ENCODE data around the gene GPR37L1.

The GPR37L1 gene, protein sequence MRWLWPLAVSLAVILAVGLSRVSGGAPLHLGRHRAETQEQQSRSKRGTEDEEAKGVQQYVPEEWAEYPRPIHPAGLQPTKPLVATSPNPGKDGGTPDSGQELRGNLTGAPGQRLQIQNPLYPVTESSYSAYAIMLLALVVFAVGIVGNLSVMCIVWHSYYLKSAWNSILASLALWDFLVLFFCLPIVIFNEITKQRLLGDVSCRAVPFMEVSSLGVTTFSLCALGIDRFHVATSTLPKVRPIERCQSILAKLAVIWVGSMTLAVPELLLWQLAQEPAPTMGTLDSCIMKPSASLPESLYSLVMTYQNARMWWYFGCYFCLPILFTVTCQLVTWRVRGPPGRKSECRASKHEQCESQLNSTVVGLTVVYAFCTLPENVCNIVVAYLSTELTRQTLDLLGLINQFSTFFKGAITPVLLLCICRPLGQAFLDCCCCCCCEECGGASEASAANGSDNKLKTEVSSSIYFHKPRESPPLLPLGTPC

DNA sequence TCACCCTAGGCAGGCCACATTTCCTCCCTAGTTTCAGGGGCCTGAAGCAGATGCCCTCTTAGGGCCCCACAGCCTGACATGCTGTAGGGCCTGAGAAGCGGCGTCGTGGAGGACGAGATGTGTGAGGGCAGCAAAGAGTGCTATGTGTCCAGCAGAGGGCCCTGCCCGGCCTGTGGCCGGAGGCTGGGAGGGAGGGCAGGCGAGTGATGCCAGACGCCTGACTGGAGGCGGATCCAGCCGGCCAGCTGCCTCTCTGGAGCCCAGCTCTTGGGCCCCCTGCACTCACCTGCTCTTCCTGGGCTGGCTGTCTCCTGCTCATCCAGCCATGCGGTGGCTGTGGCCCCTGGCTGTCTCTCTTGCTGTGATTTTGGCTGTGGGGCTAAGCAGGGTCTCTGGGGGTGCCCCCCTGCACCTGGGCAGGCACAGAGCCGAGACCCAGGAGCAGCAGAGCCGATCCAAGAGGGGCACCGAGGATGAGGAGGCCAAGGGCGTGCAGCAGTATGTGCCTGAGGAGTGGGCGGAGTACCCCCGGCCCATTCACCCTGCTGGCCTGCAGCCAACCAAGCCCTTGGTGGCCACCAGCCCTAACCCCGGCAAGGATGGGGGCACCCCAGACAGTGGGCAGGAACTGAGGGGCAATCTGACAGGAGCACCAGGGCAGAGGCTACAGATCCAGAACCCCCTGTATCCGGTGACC, at the start of gene GPR37L1:
TSS of gene GPR37L1 (plus strand) at position 279 of the 697 bp plus-strand sequence. CDS start at position 326, 47 bp downstream.
- DNase-seq, result peak; percentile 35

DNA sequence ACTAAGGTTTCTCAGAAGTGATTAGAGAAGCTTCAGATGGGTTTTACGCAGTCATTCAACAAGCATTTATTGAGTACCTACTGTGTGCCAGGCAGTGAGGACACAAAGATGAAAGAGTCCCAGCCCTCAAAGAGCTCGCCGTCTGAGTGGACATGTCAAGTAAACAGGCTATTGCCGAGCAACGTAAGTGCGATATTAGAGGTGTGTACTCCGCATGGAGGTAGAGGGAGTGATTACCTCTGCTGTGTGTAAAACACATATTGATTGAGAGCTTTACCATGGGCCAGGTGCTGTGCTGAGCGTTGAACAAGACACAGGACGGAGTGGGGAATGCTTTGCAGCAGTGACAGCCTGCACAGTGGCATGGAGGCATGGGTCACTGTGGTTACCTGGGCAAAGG, 49.5 kb upstream of the GPR37L1 start:
- no peak for DNase-seq

DNA sequence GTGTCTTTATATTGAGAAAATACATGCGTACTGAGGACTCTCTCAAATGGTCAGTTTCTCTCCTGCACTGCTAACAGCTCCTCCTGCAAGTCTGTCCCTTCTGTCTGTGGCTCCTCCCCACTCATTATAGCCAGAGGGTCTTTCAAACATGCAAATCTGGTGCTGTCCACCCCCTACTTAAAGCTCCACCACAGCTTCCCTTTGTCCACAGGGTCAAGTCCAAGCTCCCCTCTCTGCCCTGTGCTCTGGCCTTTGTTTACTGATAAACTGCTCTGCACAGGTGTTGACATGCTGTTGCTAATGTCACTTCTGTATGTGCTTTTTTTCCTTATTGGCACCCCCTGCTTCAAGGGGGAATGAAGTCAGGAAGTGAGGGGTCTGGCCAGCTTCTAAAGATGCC, 47.7 kb upstream of the GPR37L1 start:
- no peak for DNase-seq

DNA sequence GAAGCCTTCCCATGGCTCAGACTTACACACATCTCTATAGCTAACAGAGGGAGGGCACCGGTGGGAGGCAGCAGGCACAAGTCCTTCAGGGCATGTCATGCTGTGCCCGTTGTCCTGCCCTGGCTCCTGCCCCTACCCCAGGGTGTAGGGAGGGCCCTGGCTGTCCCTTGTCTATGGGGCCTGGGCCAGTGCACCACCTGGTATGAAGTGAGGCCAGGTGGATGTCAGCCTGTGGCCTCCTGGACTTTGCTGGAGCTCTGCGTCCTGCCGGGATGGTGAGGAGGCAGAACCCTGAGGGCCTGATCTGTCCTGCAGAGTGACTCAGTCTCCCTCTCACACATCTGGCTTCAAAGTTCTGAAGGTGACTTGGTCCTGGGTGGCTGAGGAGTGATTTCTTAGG, 47.3 kb upstream of the GPR37L1 start:
- no peak for DNase-seq

DNA sequence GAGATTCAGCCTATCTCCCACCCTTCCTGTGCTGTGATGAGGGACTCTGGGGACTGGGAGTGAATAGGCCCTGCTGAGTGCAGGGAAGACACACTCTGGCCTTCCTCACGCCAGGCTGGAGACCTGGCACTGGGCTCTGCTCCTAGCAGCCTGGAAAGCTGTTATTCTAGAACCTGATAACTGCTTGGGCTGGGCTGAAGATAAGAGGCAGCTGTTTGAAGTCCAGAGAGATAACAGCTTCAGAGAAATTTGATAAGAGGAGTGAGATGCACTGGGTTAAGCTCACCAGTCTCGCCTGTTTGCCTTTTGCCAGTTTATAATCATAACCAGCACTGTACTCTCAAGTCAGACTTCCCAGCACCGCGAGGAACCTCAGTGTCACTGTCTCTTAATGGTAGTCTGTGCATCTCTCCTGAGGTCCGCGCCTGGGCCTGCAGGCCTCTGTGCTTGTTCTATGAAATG, 46.6 kb upstream of the GPR37L1 start:
- DNase-seq, result no peak

DNA sequence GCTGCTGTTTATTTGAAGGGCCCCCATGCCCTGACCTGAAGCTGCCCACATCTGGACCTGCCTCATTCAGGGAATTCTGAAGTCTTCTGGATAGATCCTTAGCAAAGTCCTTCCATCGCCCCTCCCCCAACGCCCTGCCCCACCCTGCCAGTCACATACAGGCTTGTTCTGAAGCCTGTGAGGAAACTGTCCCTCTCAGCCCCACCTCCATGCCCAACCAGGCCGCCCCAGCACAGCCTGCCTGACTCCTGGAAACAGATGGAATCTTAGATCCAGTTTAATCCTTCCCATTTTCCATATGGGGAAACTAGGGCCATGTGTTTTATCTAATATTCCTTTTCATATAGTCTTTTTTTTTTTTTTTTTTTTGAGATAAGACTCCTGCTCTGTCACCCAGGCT, 44.5 kb upstream of the GPR37L1 start:
- no peak for DNase-seq

DNA sequence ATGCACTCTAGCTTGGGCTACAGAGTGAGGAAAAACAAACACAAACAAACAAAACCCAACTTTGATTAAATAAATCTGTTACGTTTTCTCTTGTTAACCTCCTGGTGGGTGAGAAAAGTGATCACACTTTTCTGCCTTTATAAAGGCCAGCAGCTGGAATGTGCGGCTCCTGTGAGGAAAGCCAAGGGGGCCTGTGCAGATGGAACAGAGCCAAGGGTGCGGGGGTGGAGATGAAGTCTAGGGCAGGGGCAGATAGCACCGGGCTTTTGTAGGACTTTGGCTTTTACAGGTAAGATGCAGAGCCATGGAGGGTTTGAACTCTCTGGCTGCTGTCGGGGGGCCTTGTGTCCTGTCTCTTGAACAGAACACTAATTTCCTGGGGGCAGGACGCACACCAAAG, 40.7 kb upstream of the GPR37L1 start:
- DNase-seq, result no peak

DNA sequence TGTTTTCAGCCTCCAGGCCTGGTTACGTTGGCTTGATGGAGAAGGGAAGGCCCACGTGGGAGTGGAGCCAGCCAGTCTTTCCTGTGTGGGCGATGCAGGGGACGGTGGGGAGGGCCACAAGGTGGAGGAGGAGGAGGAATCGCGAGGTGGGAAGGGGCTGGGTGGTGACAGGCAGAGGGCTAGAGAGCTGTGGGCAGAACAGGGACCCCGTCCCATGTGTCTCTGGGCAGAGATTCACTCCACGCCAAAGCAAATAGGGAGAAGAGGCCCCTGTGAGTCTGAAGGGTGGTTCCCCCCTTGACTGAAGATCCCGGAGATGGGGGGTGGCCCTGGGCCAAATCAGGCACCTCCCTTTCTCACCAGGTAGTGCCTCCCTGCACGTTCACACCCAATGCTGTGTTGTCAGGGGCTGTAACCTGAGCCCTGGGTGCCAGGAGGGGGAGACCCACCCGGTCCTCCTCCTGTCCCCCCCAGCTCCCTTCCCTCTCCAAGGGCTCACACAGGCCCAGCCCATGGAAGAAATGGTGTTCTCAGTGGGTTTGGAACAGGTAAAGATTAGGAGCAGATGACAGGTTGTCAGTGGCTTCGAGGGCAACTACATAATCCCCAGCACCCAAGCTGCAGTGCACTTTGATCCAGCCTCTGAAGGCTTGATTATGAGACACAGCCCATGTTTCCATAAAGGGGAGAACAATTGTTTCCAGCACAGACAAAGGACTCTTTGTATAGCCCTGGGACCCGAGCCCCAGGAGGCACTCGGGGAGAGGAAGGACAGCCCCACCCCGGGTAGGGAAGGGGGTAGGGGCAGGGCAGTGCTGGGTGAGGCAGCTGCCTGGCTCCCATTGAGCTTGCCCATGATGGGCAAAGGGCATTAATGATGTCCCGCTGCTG, 37.7 kb upstream of the GPR37L1 start:
- DNase-seq, result peak; percentile 74

DNA sequence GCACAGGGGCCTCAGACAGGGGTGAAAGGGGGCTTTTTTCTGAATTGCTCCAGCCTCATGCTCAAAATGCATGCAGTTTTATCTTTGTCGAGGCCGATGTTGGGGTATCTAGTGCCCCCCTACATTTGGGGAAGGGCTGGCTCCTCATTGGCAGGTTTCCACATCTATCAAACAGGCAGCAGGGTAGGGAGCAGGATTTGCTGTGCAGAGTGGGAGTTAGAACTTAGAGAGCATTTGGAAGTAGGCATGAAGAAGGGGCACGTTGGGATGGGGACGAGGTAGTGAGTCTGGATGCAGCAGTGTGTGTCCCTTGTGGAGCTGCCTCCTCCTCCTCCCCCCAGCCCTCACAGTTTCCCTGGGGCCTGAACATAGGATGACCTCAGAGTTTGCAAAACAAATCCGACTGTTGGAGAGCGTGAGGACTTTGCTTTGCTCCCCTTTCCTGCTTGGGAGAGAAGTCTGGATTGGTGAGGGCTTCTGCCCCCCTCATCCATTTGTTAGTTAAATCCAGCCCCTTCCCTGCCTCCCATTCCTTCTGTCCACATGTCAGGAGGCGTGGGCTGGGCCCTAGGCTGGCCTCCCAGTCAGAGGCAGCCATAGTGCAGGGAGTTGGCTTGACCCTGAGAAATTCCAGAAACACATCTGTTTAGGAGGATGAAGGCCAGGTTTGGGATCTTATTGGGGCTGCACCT, 36.9 kb upstream of the GPR37L1 start:
- DNase-seq, result no peak

DNA sequence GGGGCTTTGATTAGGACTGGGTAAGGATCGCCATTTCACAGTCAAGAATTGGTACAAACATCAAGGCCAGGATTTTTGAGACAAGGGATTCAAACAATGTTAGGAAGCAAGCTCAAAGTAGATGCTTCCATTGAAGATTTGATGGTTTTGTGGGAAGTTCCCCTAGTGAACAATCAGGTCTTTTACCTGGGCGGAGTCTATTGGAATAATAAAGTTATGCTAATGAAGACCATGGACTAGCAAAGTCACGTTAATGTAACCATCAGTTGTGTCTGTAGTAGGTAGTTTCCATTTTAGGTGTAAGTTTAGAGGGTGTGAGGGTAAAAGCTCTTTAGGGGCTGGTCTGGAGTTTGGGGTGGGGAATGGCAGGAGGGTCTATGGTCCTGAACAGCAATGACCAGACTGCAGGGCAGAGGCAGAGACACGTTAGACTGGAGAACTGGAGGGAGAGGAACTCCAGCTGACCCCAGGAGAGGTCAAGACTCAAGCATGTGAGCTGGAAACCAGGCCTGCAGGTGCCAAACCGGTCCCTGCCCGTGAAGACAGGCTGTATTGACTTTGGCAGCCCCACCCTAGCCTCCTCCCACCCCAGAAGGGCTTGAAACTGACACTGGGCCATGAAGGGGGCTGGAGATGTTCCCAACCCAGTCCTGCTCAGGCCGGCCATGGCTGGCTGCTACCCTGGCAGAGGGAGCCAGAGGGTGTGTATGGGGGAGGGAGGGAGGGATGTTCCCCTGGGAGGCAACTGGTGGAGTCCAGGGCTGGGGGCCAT, 36.0 kb upstream of the GPR37L1 start:
- DNase-seq, result peak; percentile 75

DNA sequence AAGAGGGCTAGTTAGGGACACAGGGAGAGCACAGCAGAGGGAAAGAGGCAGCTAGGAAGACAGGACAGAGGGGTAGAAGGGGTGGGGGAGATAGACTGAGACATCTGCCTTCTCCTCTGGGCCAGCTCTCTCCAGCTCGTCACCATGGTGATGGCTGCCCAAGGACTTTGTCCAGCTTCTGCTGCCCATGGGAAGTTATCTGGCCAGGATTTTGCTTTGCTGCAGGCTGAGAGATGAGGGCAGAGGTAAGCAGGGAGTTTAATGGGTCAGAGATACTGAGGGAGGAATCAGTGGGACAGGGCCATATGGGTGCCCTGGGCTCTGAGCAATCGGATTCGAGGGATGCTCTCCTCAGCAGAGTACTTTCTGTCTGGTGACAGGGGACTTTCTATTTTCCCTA, 34.5 kb upstream of the GPR37L1 start:
- peak; percentile 35 for DNase-seq

DNA sequence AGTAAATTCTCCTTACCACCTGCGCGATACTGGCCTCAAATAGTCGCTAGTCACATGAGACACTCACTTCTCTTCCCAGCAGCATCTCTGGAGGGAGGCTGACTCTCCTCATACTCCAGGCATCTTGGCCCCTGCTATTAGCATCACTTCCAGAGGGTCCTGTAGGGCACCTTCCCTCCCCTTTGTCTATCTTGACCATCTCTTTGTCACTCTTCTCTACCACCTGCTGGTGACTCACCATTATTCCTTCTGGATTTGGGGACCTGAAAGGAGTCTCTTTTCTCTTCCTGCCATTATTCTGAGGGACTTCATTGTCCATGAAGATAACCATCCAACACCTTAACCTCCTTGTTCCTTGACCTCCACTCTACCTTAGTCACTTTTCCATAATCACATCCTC, 31.7 kb upstream of the GPR37L1 start:
- DNase-seq, result no peak

DNA sequence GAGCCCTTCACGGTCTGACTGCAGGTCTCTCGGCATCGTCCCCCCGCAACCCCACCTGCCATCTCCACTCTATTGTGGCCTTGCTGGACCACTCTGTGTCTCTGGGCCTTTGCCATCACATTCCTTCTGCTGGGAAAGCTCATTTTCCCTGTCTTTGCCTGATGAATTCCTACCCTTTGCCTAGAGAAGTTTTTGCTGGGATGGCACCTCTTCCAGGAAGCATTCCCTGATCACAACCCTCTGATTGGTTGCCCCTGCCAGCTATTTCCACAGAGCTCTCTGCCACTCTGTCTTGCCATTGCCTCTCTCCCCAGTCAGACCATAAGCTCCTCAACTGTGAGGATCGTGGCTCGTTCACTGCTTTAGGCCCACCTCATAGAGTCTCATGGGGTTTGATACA, 28.9 kb upstream of the GPR37L1 start:
- DNase-seq, result no peak

DNA sequence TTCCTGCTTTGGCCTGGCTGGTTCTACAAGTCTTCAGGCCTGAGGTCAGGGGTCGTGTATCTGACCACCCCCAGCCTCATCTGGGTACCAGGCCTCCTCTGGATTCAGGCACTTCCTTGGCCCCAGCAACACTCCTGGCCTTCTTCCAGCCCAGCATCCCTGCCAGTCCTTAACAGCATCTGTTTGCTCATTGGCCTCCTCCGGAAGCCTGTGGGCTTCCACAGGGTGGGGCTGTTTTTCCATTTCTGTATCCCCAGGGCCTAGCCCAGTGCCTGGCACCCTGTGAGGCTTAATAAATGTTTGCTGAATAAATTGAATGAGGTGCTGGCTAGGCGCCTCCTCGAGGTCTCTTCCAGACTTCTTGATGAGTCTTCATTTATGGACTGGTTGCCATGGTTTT, 21.5 kb upstream of the GPR37L1 start:
- peak; percentile 67 for DNase-seq

DNA sequence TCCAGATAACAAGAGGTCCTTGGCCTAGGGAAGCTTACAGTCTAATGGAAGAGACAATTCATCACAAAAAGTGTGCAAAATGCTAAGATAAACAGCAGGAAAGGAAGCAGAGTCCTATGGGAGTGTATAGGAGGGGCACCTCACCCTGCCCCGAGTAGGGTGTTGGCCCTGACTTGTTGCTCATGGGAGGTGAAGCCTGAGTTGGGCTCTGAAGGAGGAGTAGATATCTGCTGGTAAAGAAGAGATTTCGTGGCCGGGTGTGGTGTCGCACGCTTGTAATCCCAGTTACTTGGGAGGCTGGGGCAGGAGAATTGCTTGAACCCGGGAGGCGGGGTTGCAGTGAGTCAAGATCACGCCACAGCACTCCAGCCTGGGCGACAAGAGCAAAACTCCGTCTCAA, 18.6 kb upstream of the GPR37L1 start:
- DNase-seq, result no peak

DNA sequence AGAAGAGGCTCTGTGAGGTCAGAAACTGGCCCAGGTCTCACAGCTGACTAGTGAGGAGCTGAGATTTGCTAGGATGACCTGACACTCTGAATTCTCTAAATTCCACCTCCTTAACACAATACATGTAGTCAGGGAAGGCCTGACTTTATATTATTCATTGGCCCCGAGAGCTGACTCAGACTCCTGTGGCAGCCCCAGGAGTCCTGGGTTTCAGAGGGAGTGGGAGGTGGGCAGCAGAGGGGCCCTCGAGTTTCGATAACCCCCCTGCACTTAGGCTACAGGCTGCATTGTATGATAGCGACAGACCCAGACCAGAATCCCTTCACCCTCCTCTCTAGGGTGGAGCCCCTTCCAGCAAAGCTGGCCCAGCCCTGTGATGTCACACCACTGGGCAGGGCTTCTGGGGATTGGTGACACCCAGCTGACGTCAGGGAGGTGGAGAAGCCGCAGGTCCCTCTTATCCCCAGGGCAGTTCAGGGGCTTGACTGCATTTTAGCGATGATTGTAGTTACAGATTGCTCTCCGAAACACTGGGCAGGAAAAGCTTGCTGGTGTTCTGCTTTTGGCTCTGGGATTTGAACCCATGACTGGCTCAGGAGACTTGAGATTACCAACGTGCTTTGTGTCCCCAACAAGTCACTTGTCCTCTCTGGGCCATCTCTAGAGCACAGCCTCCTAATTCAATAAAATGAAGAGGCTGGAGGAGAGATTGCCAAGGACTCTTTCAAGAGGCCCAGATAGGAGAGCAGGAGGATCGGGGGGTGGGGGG, 17.0 kb upstream of the GPR37L1 start:
- DNase-seq, result peak; percentile 53

DNA sequence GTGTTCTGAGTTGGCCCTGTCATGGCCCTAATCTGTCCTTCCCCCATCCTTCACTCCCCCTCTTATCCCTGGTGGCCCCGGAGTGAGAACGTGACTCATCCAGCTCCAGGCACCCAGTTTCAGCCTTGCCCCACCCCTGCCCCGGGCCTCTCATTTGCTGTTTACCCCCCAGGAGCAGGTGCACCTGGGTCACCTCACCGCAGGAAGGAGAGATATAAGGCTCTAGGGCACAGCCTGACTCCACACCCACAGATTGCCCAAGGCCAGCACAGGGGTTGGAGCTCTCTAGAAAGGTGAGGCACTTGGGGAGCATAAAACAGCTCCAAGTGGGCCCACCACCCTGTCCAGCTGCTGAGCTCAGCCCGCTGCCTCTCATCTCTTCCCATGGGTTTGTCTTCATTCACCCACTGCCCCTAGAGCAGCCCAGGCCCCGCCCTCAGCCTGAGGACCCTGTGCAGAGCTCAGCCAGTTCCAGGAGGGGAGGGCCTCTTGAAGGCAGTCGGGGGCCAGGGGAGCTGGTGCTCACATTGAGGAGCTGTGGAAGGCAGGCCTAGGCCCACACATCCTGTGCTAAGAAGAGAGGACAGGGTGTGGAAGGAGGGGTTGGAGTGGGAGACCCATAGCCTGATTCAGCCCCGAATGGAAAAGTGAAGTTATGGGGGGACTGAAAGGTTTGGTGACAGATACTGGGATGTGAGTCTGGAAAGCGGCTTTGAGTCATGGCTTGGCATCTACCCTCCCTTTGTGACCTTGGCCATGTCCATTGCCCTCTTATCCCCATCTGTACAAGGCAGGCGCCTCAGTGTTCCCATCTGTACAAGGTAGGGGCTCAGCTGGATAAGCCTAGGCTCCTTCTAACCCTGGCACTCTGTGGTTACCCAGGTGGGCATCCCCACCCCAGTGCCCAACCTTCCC, 16.1 kb upstream of the GPR37L1 start:
- peak; percentile 67 for DNase-seq

DNA sequence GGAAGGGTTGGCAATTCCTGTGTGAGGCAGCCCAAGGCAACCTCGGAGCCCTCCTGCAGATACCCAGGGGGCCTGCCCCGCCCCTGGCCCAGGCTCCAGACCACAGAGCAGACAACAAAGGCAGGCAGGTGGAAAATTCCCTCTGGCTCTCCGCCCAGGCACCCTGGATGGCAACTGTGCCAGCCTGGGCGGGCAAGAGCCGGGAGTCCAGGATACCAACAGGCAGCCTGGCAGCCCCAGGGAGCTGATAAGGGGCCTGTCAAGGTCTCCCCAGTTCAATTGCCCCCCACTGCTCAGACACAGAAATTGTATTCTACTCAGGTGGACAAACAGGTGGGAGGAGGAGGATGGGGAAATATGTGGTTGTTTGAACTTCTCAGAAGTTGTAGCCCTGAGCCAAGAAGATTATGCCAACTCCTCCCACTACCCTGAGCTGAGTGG, 15.4 kb upstream of the GPR37L1 start:
- DNase-seq, result peak; percentile 94
